Measurements from ENCODE around the gene JUNB.

DNA sequence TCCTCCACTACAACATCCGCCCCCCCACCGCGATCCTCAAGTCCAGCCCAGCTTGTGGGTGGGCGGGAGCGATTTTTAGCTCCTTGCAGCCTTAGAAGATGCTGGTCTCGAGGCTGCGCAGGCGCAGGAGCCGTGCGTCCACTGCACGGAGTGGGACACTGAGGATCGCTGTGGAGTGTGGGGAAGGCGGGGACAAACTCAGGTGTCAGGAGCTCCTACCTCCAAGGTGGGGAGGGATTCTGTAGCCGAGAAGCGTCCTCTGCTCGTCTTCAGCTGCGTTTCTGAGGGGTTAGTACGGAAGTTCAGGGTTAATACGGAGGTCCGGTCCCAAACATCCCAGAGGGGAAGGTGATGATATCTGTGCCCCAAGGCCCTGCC is 43.3 kb downstream of the JUNB start, which contains the start of gene RTBDN:
- TF ChIP-seq POLR2A (IDR thresholded peaks at IDR 0.05): no peak
- TF ChIP-seq, protein P1, sequence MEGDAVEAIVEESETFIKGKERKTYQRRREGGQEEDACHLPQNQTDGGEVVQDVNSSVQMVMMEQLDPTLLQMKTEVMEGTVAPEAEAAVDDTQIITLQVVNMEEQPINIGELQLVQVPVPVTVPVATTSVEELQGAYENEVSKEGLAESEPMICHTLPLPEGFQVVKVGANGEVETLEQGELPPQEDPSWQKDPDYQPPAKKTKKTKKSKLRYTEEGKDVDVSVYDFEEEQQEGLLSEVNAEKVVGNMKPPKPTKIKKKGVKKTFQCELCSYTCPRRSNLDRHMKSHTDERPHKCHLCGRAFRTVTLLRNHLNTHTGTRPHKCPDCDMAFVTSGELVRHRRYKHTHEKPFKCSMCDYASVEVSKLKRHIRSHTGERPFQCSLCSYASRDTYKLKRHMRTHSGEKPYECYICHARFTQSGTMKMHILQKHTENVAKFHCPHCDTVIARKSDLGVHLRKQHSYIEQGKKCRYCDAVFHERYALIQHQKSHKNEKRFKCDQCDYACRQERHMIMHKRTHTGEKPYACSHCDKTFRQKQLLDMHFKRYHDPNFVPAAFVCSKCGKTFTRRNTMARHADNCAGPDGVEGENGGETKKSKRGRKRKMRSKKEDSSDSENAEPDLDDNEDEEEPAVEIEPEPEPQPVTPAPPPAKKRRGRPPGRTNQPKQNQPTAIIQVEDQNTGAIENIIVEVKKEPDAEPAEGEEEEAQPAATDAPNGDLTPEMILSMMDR (IDR thresholded peaks at IDR 0.05): no peak
